ENCODE data around the gene KCTD18. TPM values are rescaled to one million over a fixed set of nuclear protein-coding genes. Genes with fewer than 3 reads are reported as not detected.
A peak's percentile ranks its signal among the peaks of the same experiment; 100 is the strongest.

KCTD18 gene
- total and polyA plus RNA-seq, 2 of the 8 experiments (the other 6 are each of a cell fraction or from before 2014, with no cell fraction given) = 1.6 to 3.1 TPM

- Histone ChIP-seq H2BK5ac (ENCODE audit: low read depth, low read length) (no peak overlapping the region), H3K9ac (replicated peaks in 1 of 4; ENCODE audit: extremely low read depth in 1 of 4, low read depth in 3 of 4, low read length in 3 of 4) (peak overlapping the region in 1 of 4 experiments; percentile 8; a peak in 1 of 7 replicates), H2AFZ (ENCODE audit: low read length) (no peak overlapping the region), H3K23ac (ENCODE audit: insufficient read length) (no peak overlapping the region), H2BK12ac (ENCODE audit: low read depth, low read length) (no peak overlapping the region), H3K4ac (replicated peaks; ENCODE audit: insufficient read length, low read depth, low read length) (no peak overlapping the region), H4K91ac (replicated peaks; ENCODE audit: insufficient read length, low read length) (no peak overlapping the region), H4K20me1 (replicated peaks in 1 of 2; ENCODE audit: control insufficient read depth in 1 of 2, insufficient read depth in 2 of 2, low read length in 2 of 2) (no peaks in the 10 kb centered on the region), H2AK5ac (ENCODE audit: low read depth, low read length) (no peak overlapping the region), H2BK20ac (ENCODE audit: low read length) (no peak overlapping the region), H3K14ac (ENCODE audit: insufficient read length) (no peak overlapping the region), H3K4me3 (ENCODE audit: extremely low read depth in 1 of 4, insufficient read depth in 2 of 4, low read depth in 3 of 4, low read length in 4 of 4) (no peak overlapping the region), H3K9me3 (ENCODE audit: insufficient read depth in 2 of 2, low read depth in 1 of 2, low read length in 1 of 2) (no peaks in the 10 kb centered on the region), H3K27ac (ENCODE audit: low read depth, low read length) (no peak overlapping the region), H4K8ac (ENCODE audit: extremely low read depth, insufficient read depth, low read length) (no peak overlapping the region), H3K56ac (replicated peaks; ENCODE audit: insufficient read length, low read depth, low read length) (no peak overlapping the region), H3K79me2 (ENCODE audit: control insufficient read depth in 1 of 2, insufficient read depth in 2 of 2, low read length in 2 of 2) (no peaks in the 10 kb centered on the region), H3K79me1 (ENCODE audit: low read depth, low read length) (no peaks in the 10 kb centered on the region), H3K4me1 (replicated peaks in 1 of 4; ENCODE audit: control insufficient read depth in 3 of 4, insufficient read depth in 4 of 4, low read length in 3 of 4) (no peaks in the 10 kb centered on the region), H3K23me2 (ENCODE audit: low read depth, low read length) (no peaks in the 10 kb centered on the region), H2BK120ac (replicated peaks; ENCODE audit: low read depth, low read length) (no peak overlapping the region), H3K4me2 (ENCODE audit: insufficient read depth in 1 of 2, low read depth in 2 of 2, low read length in 2 of 2) (no peak overlapping the region), H4K5ac (ENCODE audit: insufficient read length, low read depth, low read length) (no peak overlapping the region), H3K27me3 (replicated peaks in 1 of 4; ENCODE audit: control insufficient read depth in 3 of 4, extremely low read depth in 1 of 4, insufficient read depth in 3 of 4, low read length in 3 of 4) (peaks cover 0 to 2% (median 0%) of the 10 kb centered on the region in 4 experiments; a peak in 1 of 7 replicates), H2BK15ac (ENCODE audit: low read length) (no peak overlapping the region), H3K18ac (ENCODE audit: extremely low read depth, low read length) (no peak overlapping the region), H3K36me3 (ENCODE audit: control insufficient read depth in 2 of 4, insufficient read depth in 4 of 4, low read length in 3 of 4) (peaks cover 11 to 64% (median 49%) of the 10 kb centered on the region in 4 experiments)
- POLR2A ChIA-PET (ENCODE audit: partially characterized antibody) = no interaction called here
- 93% methylated on average over 2 of the region's 2 CpGs; no CpG with 5 or more reads in 1 of the 2 experiments for WGBS, 2 experiments (ENCODE audit: extremely low coverage in 1 of 2, insufficient coverage in 1 of 2, insufficient read length in 1 of 2, insufficient replicate concordance in 2 of 2, low coverage in 1 of 2, low lambda C conversion rate in 2 of 2, missing lambda C conversion rate in 1 of 2)
- DNase-seq (ENCODE audit: low read depth in 1 of 2, low spot score in 2 of 2) = no peak
- no peak for FAIRE-seq
- TF ChIP-seq GABPA (IDR thresholded peaks at IDR 0.05; ENCODE audit: borderline replicate concordance, insufficient read depth, low read length) = no peak
- TF ChIP-seq CBX5 (IDR thresholded peaks at IDR 0.05; ENCODE audit: low read depth, low read length) = no peak
- TF ChIP-seq SP4 (IDR thresholded peaks at IDR 0.05; ENCODE audit: low read length) = no peak
- no peak for TF ChIP-seq TAF1 (IDR thresholded peaks at IDR 0.05; ENCODE audit: low read depth, low read length)
- no peak for TF ChIP-seq TCF12 (IDR thresholded peaks at IDR 0.05; ENCODE audit: low read depth, low read length)
- no peak for TF ChIP-seq KDM1A (IDR thresholded peaks at IDR 0.05; ENCODE audit: borderline replicate concordance, low read length)
- no peak for TF ChIP-seq SIX5 (IDR thresholded peaks at IDR 0.05; ENCODE audit: low read depth, low read length)
- no peak for TF ChIP-seq CHD2 (IDR thresholded peaks at IDR 0.05; ENCODE audit: low read length)
- TF ChIP-seq BACH1 (IDR thresholded peaks at IDR 0.05; ENCODE audit: low read length) = no peak
- no peak for TF ChIP-seq POU5F1 (IDR thresholded peaks at IDR 0.05; ENCODE audit: low read depth, low read length)
- no peak for TF ChIP-seq SIRT6 (IDR thresholded peaks at IDR 0.05; ENCODE audit: low read length)
- no peak for TF ChIP-seq POLR2AphosphoS5 (IDR thresholded peaks at IDR 0.05; ENCODE audit: low read depth, low read length)
- CTCF ChIA-PET (ENCODE audit: partially characterized antibody) = no interaction called here
Measured at GRCh38 chr2:200463452-200463851, 46.4 kb downstream of the KCTD18 start.
